IPS-18a (cell line): Measurements from ENCODE around the gene MLLT6.
"Not testable (repeated sequence)": the region's sequence is repeated elsewhere in the genome, so short reads cannot be mapped to it uniquely, and the experiment has no call there.

Source experiments
- H3K27ac ChIP-seq: one replicate; pipeline ENCODE4 v1.5.1; 2013; ENCODE audit warnings: low read length
- H3K27me3 ChIP-seq: one replicate; pipeline ENCODE4 v1.6.1; 2013; ENCODE audit warnings: mild to moderate bottlenecking, low read length; ENCODE audit not compliant: control insufficient read depth, insufficient read depth
- H3K36me3 ChIP-seq: one replicate; pipeline ENCODE4 v1.6.1; 2013; ENCODE audit warnings: low read depth, low read length; ENCODE audit not compliant: control insufficient read depth
- H3K4me1 ChIP-seq: one replicate; pipeline ENCODE4 v1.6.1; 2013; ENCODE audit warnings: low read depth, low read length; ENCODE audit not compliant: control insufficient read depth
- H3K4me3 ChIP-seq: one replicate; pipeline ENCODE4 v1.5.1; 2013; ENCODE audit warnings: low read length
- H3K9ac ChIP-seq: one replicate; pipeline ENCODE4 v1.6.1; 2013; ENCODE audit warnings: mild to moderate bottlenecking, low read length, moderate library complexity
- H3K9me3 ChIP-seq: one replicate; pipeline ENCODE4 v1.6.1; 2013; ENCODE audit warnings: low read depth, low read length; ENCODE audit not compliant: control insufficient read depth

MLLT6 gene

DNA sequence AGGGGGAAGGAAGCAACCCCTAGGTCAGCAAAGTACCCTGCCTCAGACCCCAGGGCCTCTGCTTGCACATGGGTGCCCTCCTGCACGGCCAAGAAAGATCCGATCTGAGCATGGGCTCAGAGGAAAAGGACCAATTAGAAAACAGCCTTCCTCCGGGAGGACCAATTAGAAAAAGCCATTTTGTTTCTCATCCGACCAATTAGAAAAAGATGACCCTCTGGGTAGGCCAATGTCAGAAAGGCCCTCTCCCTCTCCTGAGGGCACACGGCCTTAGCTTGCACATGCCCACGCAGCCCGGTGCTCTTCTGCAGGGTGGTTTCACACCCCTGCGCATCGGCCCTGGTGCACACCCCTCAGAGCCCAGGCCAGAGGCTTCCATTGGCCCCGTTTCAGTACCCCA is 20.0 kb downstream of the MLLT6 start:
- H3K9ac ChIP-seq, result no peak overlapping the region
- no peaks in the 10 kb centered on the region for H3K9me3 ChIP-seq
- peaks cover 4% of the 10 kb centered on the region for H3K4me1 ChIP-seq
- no peak overlapping the region for H3K27ac ChIP-seq
- no peak overlapping the region for H3K4me3 ChIP-seq
- no peaks in the 10 kb centered on the region for H3K36me3 ChIP-seq
- peaks cover 29% of the 10 kb centered on the region for H3K27me3 ChIP-seq

DNA sequence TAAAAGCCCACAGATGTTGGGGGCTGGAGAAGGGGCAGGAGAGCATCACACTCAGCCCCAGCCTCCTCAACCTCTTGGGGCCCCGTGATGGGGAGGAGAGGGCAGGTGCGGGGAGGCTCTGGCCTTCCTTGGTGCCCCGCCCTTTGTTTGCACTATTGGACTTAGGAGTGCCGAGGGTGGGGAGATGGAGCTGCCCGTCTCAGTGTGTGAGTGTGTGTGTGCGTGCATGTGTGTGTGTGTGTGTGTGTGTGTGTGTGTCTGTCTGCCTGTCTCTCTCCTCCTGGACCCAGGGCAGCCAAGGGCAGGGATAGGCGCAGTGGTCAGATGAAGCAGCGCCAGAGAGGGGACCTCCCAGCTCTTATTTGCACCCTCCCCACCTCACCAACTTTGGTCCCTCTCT is 21.1 kb downstream of the MLLT6 start:
- H3K36me3 ChIP-seq, H3K9me3 ChIP-seq, H3K27ac ChIP-seq, H3K4me3 ChIP-seq, H3K9ac ChIP-seq, H3K4me1 ChIP-seq: not testable (repeated sequence)
- H3K27me3 ChIP-seq, result peaks cover 21% of the 10 kb centered on the region

DNA sequence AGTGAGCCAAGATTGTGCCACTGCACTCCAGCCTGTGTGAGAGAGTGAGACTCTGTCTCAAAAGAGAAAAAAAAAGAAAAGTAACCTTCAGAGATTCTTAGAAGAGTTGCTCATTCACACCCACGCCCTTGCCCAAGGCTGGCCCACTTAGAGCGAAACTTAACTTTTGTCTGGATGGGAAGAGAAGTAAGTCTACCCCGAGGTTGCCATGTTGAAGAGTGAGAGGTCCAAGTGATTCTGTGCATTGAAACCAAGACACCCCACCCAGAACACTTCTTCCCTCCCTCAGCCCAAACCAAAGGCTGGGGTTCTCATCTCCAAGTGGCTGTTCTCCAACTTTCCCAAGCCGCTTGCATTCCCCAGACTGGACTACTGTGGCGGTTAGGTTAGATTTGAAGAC is 22.7 kb downstream of the MLLT6 start:
- Histone ChIP-seq H3K4me1 (peaks cover 4% of the 10 kb centered on the region), H3K36me3 (no peaks in the 10 kb centered on the region), H3K9ac (no peak overlapping the region), H3K27me3 (peaks cover 16% of the 10 kb centered on the region), H3K27ac (no peak overlapping the region), H3K4me3 (no peak overlapping the region), H3K9me3 (no peaks in the 10 kb centered on the region)

DNA sequence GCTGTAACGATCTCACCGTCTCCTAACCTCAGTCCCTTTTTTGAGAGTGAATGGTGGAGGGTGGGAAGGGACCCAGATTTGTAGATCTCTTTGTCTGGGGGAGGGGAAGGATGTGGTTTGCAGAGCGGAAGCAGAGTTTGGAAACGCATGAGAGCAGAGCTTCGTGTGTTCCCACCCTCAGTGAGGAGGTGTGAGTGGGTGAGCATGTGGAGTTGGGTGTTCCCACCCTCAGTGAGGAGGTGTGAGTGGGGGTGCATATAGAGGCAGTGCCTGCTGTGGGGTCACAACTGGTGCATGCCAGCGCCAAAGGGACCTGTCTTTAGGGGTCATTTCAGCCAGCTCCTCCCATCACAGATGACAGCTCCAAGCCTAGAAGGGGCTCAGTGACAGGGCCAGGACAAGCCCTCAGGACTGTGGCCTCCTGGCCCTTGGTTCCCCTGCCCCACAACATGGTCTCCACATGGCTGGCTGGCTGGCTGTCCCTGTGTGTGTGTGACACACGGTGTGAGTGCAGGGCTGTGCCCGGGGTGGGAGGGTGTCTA is 23.3 kb downstream of the MLLT6 start:
- Histone ChIP-seq H3K9ac (no peak overlapping the region), H3K4me3 (no peak overlapping the region), H3K4me1 (peaks cover 4% of the 10 kb centered on the region), H3K27me3 (peaks cover 16% of the 10 kb centered on the region), H3K36me3 (no peaks in the 10 kb centered on the region), H3K9me3 (no peaks in the 10 kb centered on the region), H3K27ac (no peak overlapping the region)

DNA sequence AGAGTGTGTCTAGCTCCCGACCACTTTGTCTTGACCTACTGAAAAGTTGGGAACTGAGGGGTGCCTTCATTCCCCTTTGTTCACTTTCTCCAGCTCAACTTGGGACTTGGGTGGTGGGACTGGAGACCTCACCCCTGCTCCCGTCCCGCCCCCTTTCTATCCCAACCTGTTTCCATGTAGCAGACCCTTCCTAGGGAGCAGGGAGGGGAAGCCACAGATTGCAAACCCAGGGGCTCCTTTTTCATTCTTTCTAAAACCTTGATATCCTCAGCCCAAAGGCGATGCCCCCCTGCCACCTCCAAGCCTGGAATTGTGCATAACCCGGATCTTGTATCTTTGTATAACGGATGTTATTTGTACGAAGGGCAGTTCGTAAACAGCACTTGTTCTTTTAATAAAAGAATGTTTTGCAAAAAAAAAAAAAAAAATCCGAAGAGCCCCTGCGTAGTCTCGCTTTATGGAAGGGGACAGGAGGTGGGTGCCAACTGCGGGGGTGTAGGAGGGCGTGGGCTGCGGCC is 24.4 kb downstream of the MLLT6 start:
- Histone ChIP-seq H3K27ac (no peak overlapping the region), H3K9me3 (no peaks in the 10 kb centered on the region), H3K4me1 (peaks cover 4% of the 10 kb centered on the region), H3K36me3 (peaks cover 2% of the 10 kb centered on the region), H3K4me3 (peak overlapping the region; percentile 55), H3K27me3 (peaks cover 16% of the 10 kb centered on the region), H3K9ac (peak overlapping the region; percentile 34)

DNA sequence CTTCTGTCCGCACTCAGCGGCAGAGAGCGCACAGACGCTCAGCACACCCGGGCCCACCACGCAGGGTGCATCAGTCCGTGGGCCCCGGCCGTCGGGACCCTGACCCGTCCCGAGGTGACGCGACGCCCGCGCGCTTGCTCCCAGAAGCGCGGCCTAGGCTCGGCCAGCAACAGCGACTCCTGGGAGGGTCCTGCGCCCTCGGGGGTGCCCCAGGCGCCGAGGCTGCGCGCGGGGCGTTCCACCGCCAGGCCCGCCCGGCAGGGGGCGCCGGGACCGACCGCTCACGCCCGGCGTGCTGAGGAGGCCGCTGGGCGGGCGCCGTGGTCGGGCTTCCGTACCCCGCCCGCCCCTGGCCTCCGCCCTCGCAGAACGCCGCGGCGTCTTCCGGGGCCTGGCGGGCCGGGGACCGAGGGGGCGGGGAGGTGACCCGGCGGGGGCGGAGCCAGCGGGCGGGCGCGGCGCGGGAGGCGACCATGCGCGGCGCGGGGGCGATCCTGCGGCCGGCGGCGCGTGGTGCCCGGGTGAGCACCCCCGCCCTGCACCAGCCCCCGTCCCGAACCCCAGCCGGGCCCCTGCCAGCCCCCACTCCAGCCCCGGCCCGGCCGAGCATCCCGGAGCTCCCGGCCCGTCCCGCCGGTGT is 24.9 kb downstream of the MLLT6 start, which contains the start of gene CISD3:
CISD3 (plus strand) TSS at position 456 of the 640 bp plus-strand sequence; CDS start at position 474, 18 bp downstream.
- Histone ChIP-seq H3K4me3 (peak within 1 kb of the TSS; percentile 78), H3K9ac (peak within 1 kb of the TSS; percentile 67), H3K27me3 (peaks cover 16% of the 10 kb centered on the region), H3K36me3 (peaks cover 6% of the 10 kb centered on the region), H3K9me3 (no peaks in the 10 kb centered on the region), H3K27ac (no peak within 1 kb of the TSS), H3K4me1 (peaks cover 4% of the 10 kb centered on the region)

DNA sequence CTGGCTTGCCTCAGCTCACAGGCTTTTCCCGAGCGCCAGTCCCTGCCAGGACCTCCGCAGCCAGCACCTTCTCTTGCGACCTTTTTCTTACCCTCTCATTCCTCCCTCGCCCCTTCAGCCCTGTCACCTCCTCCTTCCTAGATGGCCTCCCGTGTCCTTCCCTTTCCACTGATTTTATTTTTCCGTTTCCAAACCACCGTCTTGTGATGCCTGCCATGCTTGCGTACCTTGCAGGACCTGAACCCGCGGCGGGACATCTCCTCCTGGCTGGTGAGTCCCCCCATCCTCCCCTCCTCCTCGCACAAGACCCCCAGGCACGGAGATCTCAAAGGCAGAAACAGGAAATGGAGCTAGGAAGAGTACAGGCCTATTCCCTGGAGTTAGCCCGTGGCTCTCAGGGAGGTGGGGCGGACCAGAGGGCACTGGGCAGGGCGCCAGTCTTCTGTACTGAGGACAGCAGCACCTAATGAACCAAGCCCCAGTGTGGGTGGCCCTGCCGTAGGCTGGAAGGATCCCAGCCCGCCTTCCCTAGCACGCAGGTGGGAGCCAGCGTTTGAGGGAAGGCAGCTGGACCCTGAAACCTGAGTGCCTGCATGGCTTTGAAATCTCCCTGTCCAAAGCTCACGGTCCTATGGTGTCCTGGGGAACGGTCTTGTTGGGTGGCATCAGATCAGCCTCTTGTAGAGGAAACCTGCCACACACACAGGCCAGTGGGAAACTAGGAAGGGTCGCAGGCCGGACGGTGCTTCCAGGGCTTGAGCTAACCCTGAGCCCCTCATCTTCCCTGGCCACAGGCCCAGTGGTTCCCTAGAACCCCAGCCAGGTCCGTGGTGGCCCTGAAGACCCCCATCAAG is 25.7 kb downstream of the MLLT6 start:
- Histone ChIP-seq H3K4me3 (peak overlapping the region; percentile 78), H3K4me1 (peaks cover 4% of the 10 kb centered on the region), H3K27me3 (peaks cover 16% of the 10 kb centered on the region), H3K9me3 (no peaks in the 10 kb centered on the region), H3K9ac (peak overlapping the region; percentile 67), H3K36me3 (peaks cover 8% of the 10 kb centered on the region), H3K27ac (no peak overlapping the region)

DNA sequence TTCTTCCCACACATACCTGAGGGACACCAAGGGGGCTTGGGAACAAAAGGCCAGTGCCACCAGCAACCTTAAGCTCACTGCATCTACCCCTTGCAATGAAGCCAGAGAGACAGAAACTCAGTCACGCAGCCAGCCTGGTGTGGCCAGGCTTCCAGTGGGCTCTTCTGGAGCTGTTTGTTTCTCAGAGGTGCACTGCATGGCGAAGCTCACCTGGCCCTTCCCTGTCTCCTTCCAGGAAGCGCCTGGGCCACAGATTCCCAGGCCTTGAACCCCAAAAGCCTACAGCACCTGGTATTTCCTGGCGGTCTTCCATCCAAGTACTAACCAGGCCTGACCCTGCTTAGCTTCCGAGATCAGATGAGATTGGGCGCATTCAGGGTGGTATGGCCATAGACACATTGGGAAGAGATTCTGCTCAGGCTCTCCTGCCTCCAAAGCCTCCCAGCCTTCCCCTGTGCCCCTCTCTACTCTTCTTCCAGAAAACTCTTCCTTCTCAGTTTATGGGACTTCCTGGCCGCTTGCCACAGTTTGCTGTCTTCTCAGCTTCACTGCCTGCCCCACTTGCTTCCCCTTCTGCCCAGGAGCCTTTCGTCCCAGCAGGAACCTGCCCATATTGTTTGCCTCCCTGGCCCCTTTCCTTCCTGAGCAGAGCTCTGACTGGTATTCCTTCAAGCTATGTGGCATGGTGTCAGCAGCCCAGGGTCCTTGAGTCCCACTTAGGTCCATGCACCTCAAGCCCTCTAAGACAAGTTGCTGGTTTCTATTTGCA is 26.6 kb downstream of the MLLT6 start:
- H3K27me3 ChIP-seq, result peaks cover 16% of the 10 kb centered on the region
- H3K4me1 ChIP-seq, result peaks cover 4% of the 10 kb centered on the region
- no peak overlapping the region for H3K4me3 ChIP-seq
- no peaks in the 10 kb centered on the region for H3K9me3 ChIP-seq
- peaks cover 12% of the 10 kb centered on the region for H3K36me3 ChIP-seq
- no peak overlapping the region for H3K27ac ChIP-seq
- no peak overlapping the region for H3K9ac ChIP-seq

DNA sequence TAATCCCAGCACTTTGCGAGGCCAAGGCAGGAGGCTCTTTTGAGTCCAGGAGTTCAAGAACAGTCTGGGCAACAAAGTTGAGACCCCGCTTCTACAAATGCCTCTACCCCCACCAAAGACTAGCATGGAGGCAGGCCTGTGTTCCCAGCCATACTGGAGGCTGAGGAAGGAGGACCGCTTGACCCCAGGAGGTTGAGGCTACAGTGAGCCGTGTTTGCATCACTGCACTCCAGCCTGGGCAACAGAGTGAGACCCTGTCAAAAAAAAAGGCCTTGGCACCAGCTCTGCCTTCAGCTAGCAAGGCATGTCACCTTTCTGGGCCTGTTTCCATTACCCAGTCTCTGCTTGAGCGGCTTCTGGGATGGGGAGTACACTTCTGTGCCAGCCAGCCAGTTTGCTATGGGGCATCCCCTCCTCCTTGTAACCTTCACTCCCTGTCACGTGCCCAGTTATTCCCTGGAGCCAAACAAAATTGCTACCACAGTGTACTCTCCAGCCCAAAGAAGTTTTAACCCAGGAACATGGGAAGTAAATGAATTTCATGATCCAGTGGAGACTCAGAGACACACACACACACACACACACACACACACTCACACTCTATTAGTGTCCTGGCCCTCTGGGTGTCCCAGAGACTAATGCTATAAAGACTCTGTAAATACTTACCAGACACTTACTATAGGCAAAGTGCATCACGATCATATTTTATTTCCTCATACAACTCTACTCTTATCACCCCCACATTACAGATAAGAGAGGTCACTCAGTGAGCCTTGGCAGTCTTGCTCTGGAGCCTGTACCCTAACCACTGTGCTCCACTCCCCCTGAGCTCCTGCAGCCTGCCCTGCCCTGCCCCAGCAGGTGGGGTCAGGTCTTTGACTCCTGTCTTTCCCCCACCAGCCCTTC is 27.6 kb downstream of the MLLT6 start:
- Histone ChIP-seq H3K4me1 (peaks cover 4% of the 10 kb centered on the region), H3K27ac (no peak overlapping the region), H3K4me3 (no peak overlapping the region), H3K27me3 (peaks cover 16% of the 10 kb centered on the region), H3K36me3 (peaks cover 12% of the 10 kb centered on the region), H3K9me3 (no peaks in the 10 kb centered on the region), H3K9ac (no peak overlapping the region)

DNA sequence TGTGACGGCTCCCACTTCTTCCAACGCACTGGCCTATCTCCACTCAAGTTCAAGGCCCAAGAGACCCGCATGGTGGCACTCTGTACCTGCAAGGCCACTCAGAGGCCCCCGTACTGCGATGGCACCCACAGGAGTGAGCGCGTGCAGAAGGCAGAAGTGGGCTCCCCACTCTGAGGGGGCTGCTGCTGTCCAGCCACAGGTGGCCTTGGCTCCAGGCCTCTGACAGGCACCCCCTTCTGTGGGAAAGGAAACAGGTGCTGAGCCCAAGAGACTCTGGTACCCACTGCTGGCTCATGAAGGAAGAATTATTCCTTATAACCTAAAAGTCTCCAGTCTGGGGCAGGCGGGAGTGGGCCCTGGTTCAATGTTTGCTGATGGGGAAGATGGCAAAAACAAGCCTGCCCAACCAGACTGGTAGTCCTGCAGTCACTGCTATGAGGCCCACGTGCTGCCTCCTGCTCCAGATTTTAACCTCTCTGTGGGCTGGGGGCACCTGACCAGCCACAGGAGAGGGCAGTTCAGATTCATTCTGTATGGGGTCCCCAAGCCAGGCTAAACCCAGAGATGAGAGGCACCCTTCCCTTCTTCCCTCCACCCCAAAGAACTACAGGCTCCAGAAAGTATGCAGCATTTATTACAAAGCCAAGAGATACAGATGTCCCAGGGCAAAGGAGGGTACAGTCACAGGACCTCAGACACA is 28.4 kb downstream of the MLLT6 start:
- peaks cover 4% of the 10 kb centered on the region for H3K4me1 ChIP-seq
- H3K9me3 ChIP-seq, result no peaks in the 10 kb centered on the region
- H3K27ac ChIP-seq, result no peak overlapping the region
- peaks cover 19% of the 10 kb centered on the region for H3K36me3 ChIP-seq
- no peak overlapping the region for H3K4me3 ChIP-seq
- peaks cover 13% of the 10 kb centered on the region for H3K27me3 ChIP-seq
- H3K9ac ChIP-seq, result no peak overlapping the region
